Subcutaneous adipose tissue (tissue), 4 donors: Measurements from ENCODE around the gene MUC13. TPM values are rescaled to one million over a fixed set of nuclear protein-coding genes. Genes with fewer than 3 reads are reported as not detected.

Experiments
- total RNA-seq, 4 donors: library from RNA; depleted of rRNA; stranded (reverse); fragments of >200 nt; gene quantifications; one replicate each; pipeline ENCODE4 v1.1.0, GENCODE V29; 2016
- TF ChIP-seq, protein P1 (sequence below): fragments of 450-650 bp; IDR thresholded peaks from one replicate; pipeline ENCODE4 v1.5.1; 2016; ENCODE audit warnings: low read depth, mild to moderate bottlenecking, control low read depth, antibody characterized with exemption, moderate library complexity

Gene MUC13
- total RNA-seq, 4 donors from 2014 or later, result 1.7 TPM; not detected in 3

- TF ChIP-seq, protein P1, sequence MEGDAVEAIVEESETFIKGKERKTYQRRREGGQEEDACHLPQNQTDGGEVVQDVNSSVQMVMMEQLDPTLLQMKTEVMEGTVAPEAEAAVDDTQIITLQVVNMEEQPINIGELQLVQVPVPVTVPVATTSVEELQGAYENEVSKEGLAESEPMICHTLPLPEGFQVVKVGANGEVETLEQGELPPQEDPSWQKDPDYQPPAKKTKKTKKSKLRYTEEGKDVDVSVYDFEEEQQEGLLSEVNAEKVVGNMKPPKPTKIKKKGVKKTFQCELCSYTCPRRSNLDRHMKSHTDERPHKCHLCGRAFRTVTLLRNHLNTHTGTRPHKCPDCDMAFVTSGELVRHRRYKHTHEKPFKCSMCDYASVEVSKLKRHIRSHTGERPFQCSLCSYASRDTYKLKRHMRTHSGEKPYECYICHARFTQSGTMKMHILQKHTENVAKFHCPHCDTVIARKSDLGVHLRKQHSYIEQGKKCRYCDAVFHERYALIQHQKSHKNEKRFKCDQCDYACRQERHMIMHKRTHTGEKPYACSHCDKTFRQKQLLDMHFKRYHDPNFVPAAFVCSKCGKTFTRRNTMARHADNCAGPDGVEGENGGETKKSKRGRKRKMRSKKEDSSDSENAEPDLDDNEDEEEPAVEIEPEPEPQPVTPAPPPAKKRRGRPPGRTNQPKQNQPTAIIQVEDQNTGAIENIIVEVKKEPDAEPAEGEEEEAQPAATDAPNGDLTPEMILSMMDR, result no peak
Observed at GRCh38 chr3:124862006-124862405, 72.5 kb downstream of the MUC13 start.

DNA sequence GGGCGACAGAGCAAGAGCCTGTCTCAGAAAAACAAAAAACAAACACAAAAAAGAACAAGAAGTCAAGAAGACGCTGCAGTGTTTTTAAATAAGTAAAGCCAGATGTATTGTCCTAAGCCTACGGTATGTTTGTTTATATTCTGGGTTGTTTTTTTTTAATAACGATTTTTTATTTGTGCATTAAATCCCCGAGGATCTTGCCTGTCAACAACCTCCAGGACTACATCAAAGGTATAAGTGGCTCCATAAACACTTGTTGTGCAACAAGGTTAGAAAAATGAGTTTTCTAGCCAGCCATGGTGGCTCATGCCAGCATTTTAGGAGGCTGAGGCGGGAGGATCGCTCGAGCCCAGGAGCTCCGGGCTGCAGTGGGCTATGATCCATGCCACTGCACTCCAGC is 73.5 kb downstream of the MUC13 start:
- TF ChIP-seq, protein P1, result no peak

GRCh38 chr3:124860599-124860998 is 74.0 kb downstream of the MUC13 start:
- TF ChIP-seq, protein P1, result no peak

GRCh38 chr3:124859025-124859424 is 75.5 kb downstream of the MUC13 start:
- TF ChIP-seq, protein P1, result no peak

DNA sequence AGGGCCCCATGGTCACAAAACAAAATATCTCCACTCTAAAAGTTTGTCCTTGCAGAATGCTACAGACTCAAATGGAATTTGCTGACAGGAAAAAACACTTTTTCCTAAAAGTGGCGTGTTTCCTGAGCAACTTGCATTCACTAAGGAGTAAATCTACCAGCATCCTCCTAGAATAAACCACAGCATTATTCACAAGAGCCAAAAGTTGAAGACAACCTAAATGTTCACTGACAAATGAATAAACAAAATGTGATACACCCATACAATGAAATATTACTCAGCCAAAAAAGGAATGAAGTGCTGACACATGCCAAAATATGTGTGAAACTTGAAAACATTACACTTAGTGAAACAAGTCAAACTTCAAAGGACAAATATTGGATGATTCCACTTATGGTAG is 76.3 kb downstream of the MUC13 start:
- TF ChIP-seq, protein P1, result no peak

DNA sequence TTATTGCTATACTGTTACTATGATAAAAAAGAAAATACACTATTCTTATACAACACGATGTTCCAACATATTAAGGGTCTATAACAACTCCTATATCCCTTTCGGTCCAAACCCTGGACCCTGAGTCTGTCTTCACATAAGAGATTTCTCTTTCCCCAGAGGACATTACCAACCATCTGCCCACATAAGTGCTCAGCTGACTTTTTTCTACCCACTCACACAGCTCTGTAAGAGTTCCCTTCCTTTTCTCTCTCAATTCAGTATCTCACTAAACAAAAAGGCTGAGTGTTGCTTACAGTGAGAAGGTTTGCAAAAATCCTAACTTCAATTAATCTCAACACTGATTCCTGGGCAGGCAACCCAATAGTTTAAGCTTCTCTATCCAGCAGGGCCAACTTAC is 77.9 kb downstream of the MUC13 start:
- TF ChIP-seq, protein P1, result no peak

Other genes starting within 250 kb of the MUC13 start
- gene UMPS, start 204.3 kb downstream of the MUC13 start, total RNA-seq, result 100 to 1,000 TPM in 1 of 4 donors, 10 to 100 TPM in 3; 17.0 to 244 (median 20.7) TPM
- gene ITGB5, start 47.4 kb downstream of the MUC13 start, total RNA-seq, result 100 to 1,000 TPM; 165 to 320 (median 262) TPM
- 10 to 100 TPM; 26.7 to 72.5 (median 36.2) TPM for gene HEG1, start 121.2 kb upstream of the MUC13 start, total RNA-seq